B cell (primary cell): ENCODE results near the gene FHIT. TPM values are rescaled to one million over a fixed set of nuclear protein-coding genes. Genes with fewer than 3 reads are reported as not detected.

Experiments
- ATAC-seq: fragments of 200-7000 bp; cut with Tn5 transposase; one replicate; pipeline ENCODE4 v1.10.0; 2021; ENCODE audit warnings: low read depth, mild to moderate bottlenecking, moderate number of reproducible peaks, moderate library complexity
- CTCF ChIA-PET: fragments of 350-600 bp; sonication (Branson Sonifier 250); formaldehyde crosslinking; loops from one replicate; lab custom pipeline; 2021; ENCODE audit warnings: antibody characterized with exemption, inconsistent platforms; lab: Charles Lee
- POLR2A ChIA-PET: fragments of 350-600 bp; sonication (Branson Sonifier 250); formaldehyde crosslinking; loops from one replicate; lab custom pipeline; 2021; ENCODE audit warnings: antibody characterized with exemption; lab: Charles Lee
- DNase-seq: peaks from one replicate; pipeline ENCODE4 v3.0.0; 2013
- H2AFZ ChIP-seq: 2 replicates; pipeline ENCODE4 v1.6.1; 2012; ENCODE audit warnings: mild to moderate bottlenecking, low read depth, low read length; ENCODE audit not compliant: insufficient read depth, poor library complexity, severe bottlenecking
- H3K27ac ChIP-seq, 2 donors: 1 replicate in 1 of 2; 2 replicates in 1 of 2; pipeline ENCODE4 v1.5.1; 2012 to 2013; ENCODE audit warnings: low read length in 2 of 2, mild to moderate bottlenecking in 2 of 2, moderate library complexity in 1 of 2
- H3K27me3 ChIP-seq, 4 experiments: fragments of 200-600 bp in 1 of 4; sonication (generic) in 1 of 4; replicated peaks in 1 of 4; 1 replicate in 2 of 4; 2 replicates in 2 of 4; pipeline versions ENCODE4 v1.6.1 to v1.7.0; 2013 to 2016; ENCODE audit warnings: low read length in 3 of 4, mild to moderate bottlenecking in 2 of 4, mixed read lengths in 1 of 4, moderate library complexity in 1 of 4; ENCODE audit not compliant: insufficient read depth in 4 of 4, control insufficient read depth in 3 of 4; ENCODE audit errors: control extremely low read depth in 1 of 4
- H3K36me3 ChIP-seq, 2 experiments: replicated peaks in 1 of 2; 1 replicate in 1 of 2; 2 replicates in 1 of 2; pipeline versions ENCODE4 v1.6.1 to v1.7.1; 2013; ENCODE audit warnings: low read length in 1 of 2; ENCODE audit not compliant: insufficient read depth in 2 of 2, control insufficient read depth in 1 of 2; ENCODE audit errors: control extremely low read depth in 1 of 2, extremely low read depth in 1 of 2
- H3K4me1 ChIP-seq, 2 donors: fragments of 200-600 bp in 1 of 2; sonication (generic) in 1 of 2; 1 replicate in 1 of 2; 2 replicates in 1 of 2; pipeline versions ENCODE4 v1.5.1 to v1.6.1; 2013 to 2017; ENCODE audit warnings: low read length in 2 of 2; ENCODE audit not compliant: control insufficient read depth in 2 of 2, insufficient read depth in 2 of 2
- H3K4me2 ChIP-seq: replicated peaks from 2 replicates; pipeline ENCODE3; 2012; ENCODE audit warnings: mild to moderate bottlenecking, low read depth, low read length; ENCODE audit not compliant: poor library complexity, severe bottlenecking
- H3K4me3 ChIP-seq, 5 experiments: fragments of 200-600 bp in 1 of 5; sonication (generic) in 1 of 5; 1 replicate in 3 of 5; 2 replicates in 2 of 5; pipeline versions ENCODE4 v1.5.1 to v1.7.0; 2011 to 2016; ENCODE audit warnings: low read length in 4 of 5, mild to moderate bottlenecking in 4 of 5, low read depth in 2 of 5, control low read depth in 1 of 5, moderate library complexity in 1 of 5; ENCODE audit not compliant: insufficient read depth in 1 of 5; ENCODE audit errors: control extremely low read depth in 1 of 5, extremely low read depth in 1 of 5
- H3K79me2 ChIP-seq: fragments of 200-600 bp; sonication (generic); one replicate; pipeline ENCODE4 v1.6.0; 2016; ENCODE audit warnings: low read length; ENCODE audit not compliant: control insufficient read depth, insufficient read depth
- H3K9ac ChIP-seq: fragments of 200-600 bp; sonication (generic); 2 replicates; pipeline ENCODE4 v1.6.1; 2017; ENCODE audit warnings: mild to moderate bottlenecking, low read length, moderate library complexity
- H3K9me3 ChIP-seq, 3 donors: one replicate each; pipeline versions ENCODE4 v1.6.1 to v1.7.1; 2013; ENCODE audit warnings: low read length in 2 of 3; ENCODE audit not compliant: control insufficient read depth in 2 of 3, insufficient read depth in 1 of 3; ENCODE audit errors: control extremely low read depth in 1 of 3
- H4K20me1 ChIP-seq: 2 replicates; pipeline ENCODE4 v1.6.0; 2012; ENCODE audit warnings: mild to moderate bottlenecking, low read length; ENCODE audit not compliant: insufficient read depth, control insufficient read depth, poor library complexity, severe bottlenecking
- H3K27ac Mint-ChIP-seq: one replicate; pipeline ENCODE4 v1.8.0; 2021; ENCODE audit warnings: mixed read lengths
- H3K27me3 Mint-ChIP-seq: one replicate; pipeline ENCODE4 v1.8.0; 2021; ENCODE audit warnings: mixed read lengths
- H3K4me1 Mint-ChIP-seq: one replicate; pipeline ENCODE4 v1.8.0; 2021; ENCODE audit warnings: mixed read lengths
- H3K4me3 Mint-ChIP-seq: one replicate; pipeline ENCODE4 v1.8.0; 2021; ENCODE audit warnings: mixed read lengths
- H3K9me3 Mint-ChIP-seq: one replicate; pipeline ENCODE4 v1.8.0; 2022; ENCODE audit warnings: mixed read lengths; ENCODE audit not compliant: insufficient read depth
- CTCF ChIP-seq: fragments of 200-600 bp; IDR thresholded peaks from one replicate; pipeline ENCODE4 v1.8.0; 2022; ENCODE audit warnings: antibody characterized with exemption, mild to moderate bottlenecking
- EZH2 ChIP-seq: IDR thresholded peaks from 2 replicates; pipeline ENCODE4 v1.6.1; 2012; ENCODE audit warnings: borderline replicate concordance, low read depth, mild to moderate bottlenecking, moderate library complexity, low read length; ENCODE audit not compliant: insufficient read depth, poor library complexity, severe bottlenecking
- WGBS: methylation state at CpG from one replicate; pipeline ENCODE4 v1.1.5; 2013; ENCODE audit warnings: missing lambda C conversion rate; ENCODE audit not compliant: insufficient coverage; 5-methylcytosine and 5-hydroxymethylcytosine counted together
- intact Hi-C: fragments of 100-400 bp; cut with micrococcal nuclease; formaldehyde crosslinking; loops from one replicate; pipeline ENCODE4 v1.10.0; 2022
- polyA plus RNA-seq: library from polyadenylated mRNA; depleted of rRNA; stranded (reverse); fragments of >200 nt; gene quantifications from 2 replicates; pipeline ENCODE4 v1.2.3, GENCODE V29; 2012
- total RNA-seq, 2 donors: library from RNA; stranded (reverse); fragments of 120-200 nt in 1 of 2; gene quantifications; 1 replicate in 1 of 2; 2 replicates in 1 of 2; pipeline versions ENCODE4 v1.2.3 to v1.2.4, GENCODE V29; 2013 to 2022

FHIT gene
- total and polyA plus RNA-seq, 2 donors (not counting 1 experiment from before 2014, with no cell fraction given), result 1.7 to 7.8 TPM

DNA sequence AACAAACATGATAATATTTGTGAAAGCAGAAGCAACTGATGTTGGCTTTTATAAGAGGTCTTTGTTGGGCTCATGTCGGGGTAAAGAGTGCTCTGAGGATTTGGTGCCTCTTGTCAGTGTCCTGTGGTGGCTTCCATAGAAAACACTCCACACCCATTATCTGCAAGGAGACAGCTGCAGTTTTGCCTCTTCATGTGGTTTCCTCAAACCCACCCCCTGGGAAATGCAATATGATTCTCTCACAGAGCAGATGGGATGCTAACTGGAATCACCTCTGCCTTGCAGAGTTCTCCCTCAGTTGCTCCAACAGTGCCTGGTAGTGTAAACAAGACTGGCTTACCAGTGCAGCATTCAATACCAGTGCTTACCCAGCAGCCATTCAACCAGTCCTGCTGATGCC lies 1430.0 kb downstream of the FHIT start:
- intact Hi-C loops, result no loop called here
- H3K4me3 Mint-ChIP-seq, result no peak overlapping the region
- no peak for ATAC-seq
- H3K79me2 ChIP-seq, result no peaks in the 10 kb centered on the region
- H3K4me1 ChIP-seq, result no peaks in the 10 kb centered on the region
- CTCF ChIA-PET, result no interaction called here
- no peak overlapping the region for H3K27ac ChIP-seq
- POLR2A ChIA-PET, result no interaction called here
- H3K9me3 Mint-ChIP-seq, result no peaks in the 10 kb centered on the region
- H3K36me3 ChIP-seq, result no peaks in the 10 kb centered on the region
- TF ChIP-seq EZH2 (no peak), CTCF (no peak)
- H3K9me3 ChIP-seq, result no peaks in the 10 kb centered on the region
- no CpG with 5 or more reads among the region's 1 CpG for WGBS
- H4K20me1 ChIP-seq, result no peaks in the 10 kb centered on the region
- H3K4me3 ChIP-seq, result no peak overlapping the region
- no peaks in the 10 kb centered on the region for H3K4me1 Mint-ChIP-seq
- H3K4me2 ChIP-seq, result no peak overlapping the region
- H2AFZ ChIP-seq, result no peak overlapping the region
- H3K9ac ChIP-seq, result no peak overlapping the region
- no peak overlapping the region for H3K27ac Mint-ChIP-seq
- H3K27me3 Mint-ChIP-seq, result peaks cover 3% of the 10 kb centered on the region
- DNase-seq, result no peak
- H3K27me3 ChIP-seq, result no peaks in the 10 kb centered on the region

DNA sequence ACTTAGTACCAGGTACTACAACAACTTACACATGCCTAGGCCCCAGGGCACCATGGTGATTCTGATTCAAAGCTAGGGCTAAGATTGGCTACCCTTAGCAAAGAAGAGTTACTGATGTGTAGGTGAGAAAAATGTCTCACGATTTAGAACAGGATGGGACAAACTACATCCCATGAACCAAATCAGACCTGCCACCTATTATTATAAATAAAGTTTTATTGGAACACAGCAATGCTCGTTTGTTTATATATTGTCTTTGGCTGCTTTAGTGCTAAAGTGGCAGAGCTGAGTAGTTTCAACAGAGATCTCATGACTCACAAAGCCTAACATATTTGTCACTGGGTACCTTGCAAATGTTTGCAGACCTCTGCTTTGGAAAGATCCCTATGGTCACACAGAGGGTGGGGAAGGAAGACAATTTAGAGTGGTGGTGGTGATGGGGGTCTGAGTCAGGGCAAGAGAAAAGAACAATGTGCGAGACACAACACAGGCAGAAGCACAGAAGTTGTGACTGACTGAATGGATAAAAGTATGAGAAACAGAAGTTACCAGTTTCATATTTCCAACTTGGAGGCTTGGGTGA lies 1430.8 kb downstream of the FHIT start:
- CTCF ChIA-PET, result no interaction called here
- no peak overlapping the region for H3K27ac Mint-ChIP-seq
- ATAC-seq (no peak), DNase-seq (no peak)
- Histone ChIP-seq H3K79me2 (no peaks in the 10 kb centered on the region), H3K9me3 (no peaks in the 10 kb centered on the region), H3K27me3 (no peaks in the 10 kb centered on the region), H3K4me3 (no peak overlapping the region), H3K4me1 (no peaks in the 10 kb centered on the region), H2AFZ (no peak overlapping the region), H3K36me3 (no peaks in the 10 kb centered on the region), H3K4me2 (no peak overlapping the region), H4K20me1 (no peaks in the 10 kb centered on the region), H3K9ac (no peak overlapping the region), H3K27ac (no peak overlapping the region)
- intact Hi-C loops, result no loop called here
- WGBS, result 100% methylated on average over 1 of the region's 3 CpGs
- H3K4me1 Mint-ChIP-seq, result no peaks in the 10 kb centered on the region
- POLR2A ChIA-PET, result no interaction called here
- H3K27me3 Mint-ChIP-seq, result peaks cover 3% of the 10 kb centered on the region
- H3K4me3 Mint-ChIP-seq, result no peak overlapping the region
- no peaks in the 10 kb centered on the region for H3K9me3 Mint-ChIP-seq
- TF ChIP-seq EZH2, result no peak
- no peak for TF ChIP-seq CTCF
